ENCODE measurements around the gene NARS2. TPM values are rescaled to one million over a fixed set of nuclear protein-coding genes. Genes with fewer than 3 reads are reported as not detected.
"Not testable (repeated sequence)": the region's sequence is repeated elsewhere in the genome, so short reads cannot be mapped to it uniquely, and the experiment has no call there.

The NARS2 gene
- total RNA-seq, 1 donor from 2014 or later, result 38.7 TPM

GRCh38 chr11:78570031-78570430 lies 4.6 kb downstream of the NARS2 start:
- Mint-ChIP-seq H3K27ac (no peak overlapping the region), H3K36me3 (ENCODE audit: low read depth) (peaks cover 34% of the 10 kb centered on the region), H3K4me3 (no peak overlapping the region), H3K4me1 (ENCODE audit: low read depth) (peaks cover 40% of the 10 kb centered on the region), H3K9me3 (no peaks in the 10 kb centered on the region), H3K27me3 (ENCODE audit: insufficient read depth) (no peaks in the 10 kb centered on the region)
- intact Hi-C loops (cut with micrococcal nuclease), result no loop called here
- DNase-seq (ENCODE audit: low spot score), result no peak

GRCh38 chr11:78567209-78567608 lies 7.5 kb downstream of the NARS2 start:
- H3K36me3 Mint-ChIP-seq (ENCODE audit: low read depth), result peaks cover 33% of the 10 kb centered on the region
- no peaks in the 10 kb centered on the region for H3K27me3 Mint-ChIP-seq (ENCODE audit: insufficient read depth)
- intact Hi-C loops (cut with micrococcal nuclease), result loop anchor here (10.0 kb wide), 1 partner anchor 492 kb away; the partner anchor contains the start of gene NDUFC2
- DNase-seq (ENCODE audit: low spot score), result no peak
- no peak overlapping the region for H3K4me3 Mint-ChIP-seq
- H3K27ac Mint-ChIP-seq, result no peak overlapping the region
- H3K9me3 Mint-ChIP-seq, result no peaks in the 10 kb centered on the region
- H3K4me1 Mint-ChIP-seq (ENCODE audit: low read depth), result peaks cover 35% of the 10 kb centered on the region

DNA sequence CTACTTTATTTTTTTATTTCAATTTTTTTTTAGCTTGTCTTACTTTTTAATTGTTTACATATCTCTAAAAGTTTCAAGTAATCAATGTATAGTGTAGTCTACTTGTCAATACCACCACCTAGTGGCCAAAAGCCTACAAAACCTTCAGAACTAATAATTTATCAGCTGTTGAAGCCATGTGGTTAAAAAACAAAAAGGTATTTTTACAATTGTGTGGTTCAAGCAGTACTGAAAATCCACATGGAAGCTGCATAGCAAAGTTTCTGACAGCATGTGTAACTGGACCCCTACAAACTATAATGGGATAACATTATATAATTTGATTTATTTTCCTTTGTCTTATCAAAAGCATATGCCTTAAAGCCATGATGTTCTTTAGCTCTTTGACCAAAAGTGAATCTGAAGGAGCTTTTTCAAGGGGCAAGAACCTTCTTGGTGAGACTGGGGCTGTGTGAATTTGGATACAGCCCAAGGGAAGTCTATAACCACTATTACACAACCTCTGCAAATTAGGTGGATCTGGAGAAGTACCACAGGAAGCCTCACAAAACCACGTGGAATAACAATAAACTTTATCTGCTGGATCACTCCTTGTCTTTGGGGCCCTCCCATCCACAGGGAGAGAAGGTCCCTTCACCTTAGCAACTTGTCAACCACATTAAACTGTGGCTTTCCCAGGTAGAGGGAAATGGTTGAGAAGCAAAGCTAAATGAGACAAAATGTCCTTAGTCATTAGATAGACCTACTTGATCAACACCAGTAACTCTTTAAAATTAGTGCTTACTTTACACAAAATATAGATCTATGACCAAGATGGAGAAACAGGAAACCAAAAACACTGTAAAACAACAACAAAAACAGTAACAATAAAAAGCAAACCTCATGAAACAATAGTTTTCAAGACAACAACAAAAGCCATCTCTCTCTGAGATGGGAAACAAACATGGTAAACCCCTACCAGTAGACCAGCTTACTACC lies 9.9 kb downstream of the NARS2 start:
- Mint-ChIP-seq H3K27me3 (ENCODE audit: insufficient read depth) (no peaks in the 10 kb centered on the region), H3K27ac (peak overlapping the region; percentile 81), H3K4me3 (no peak overlapping the region), H3K4me1 (ENCODE audit: low read depth) (peaks cover 50% of the 10 kb centered on the region), H3K36me3 (ENCODE audit: low read depth) (peaks cover 21% of the 10 kb centered on the region), H3K9me3 (no peaks in the 10 kb centered on the region)
- intact Hi-C loops (cut with micrococcal nuclease), result loop anchor here (1.0 to 10.0 kb wide), 13 partner anchors 10 to 742 kb away; partner anchors contain the start of genes AAMDC, ALG8, GAB2 and INTS4
- DNase-seq (ENCODE audit: low spot score), result peak; percentile 31

DNA sequence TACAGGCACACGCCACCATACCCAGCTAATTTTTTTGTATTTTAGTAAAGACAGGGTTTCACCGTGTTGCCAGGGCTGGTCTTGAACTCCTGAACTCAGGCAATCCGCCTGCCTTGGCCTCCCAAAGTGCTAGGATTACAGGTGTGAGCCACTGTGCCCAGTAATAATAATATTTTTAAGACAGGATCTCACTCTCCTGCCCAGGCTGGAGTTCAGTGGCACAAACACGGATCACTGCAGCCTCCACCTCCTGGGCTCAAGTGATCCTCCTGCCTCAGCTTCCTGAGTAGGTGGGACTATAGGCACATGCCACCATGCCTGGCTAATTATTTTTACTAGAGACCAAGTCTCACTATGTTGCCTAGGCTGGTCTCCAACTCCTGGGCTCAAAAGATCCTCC lies 10.6 kb downstream of the NARS2 start:
- peaks cover 57% of the 10 kb centered on the region for H3K4me1 Mint-ChIP-seq (ENCODE audit: low read depth)
- intact Hi-C loops (cut with micrococcal nuclease), result loop anchor here (1.0 to 10.0 kb wide), 13 partner anchors 10 to 742 kb away; partner anchors contain the start of genes AAMDC, ALG8, GAB2 and INTS4
- H3K27me3 Mint-ChIP-seq (ENCODE audit: insufficient read depth); DNase-seq (ENCODE audit: low spot score); H3K4me3 Mint-ChIP-seq; H3K9me3 Mint-ChIP-seq: not testable (repeated sequence)
- H3K27ac Mint-ChIP-seq, result peak overlapping the region; percentile 81
- H3K36me3 Mint-ChIP-seq (ENCODE audit: low read depth), result peaks cover 26% of the 10 kb centered on the region

GRCh38 chr11:78563090-78563489 lies 11.6 kb downstream of the NARS2 start:
- not testable (repeated sequence) for H3K27ac Mint-ChIP-seq; H3K27me3 Mint-ChIP-seq (ENCODE audit: insufficient read depth); DNase-seq (ENCODE audit: low spot score); H3K4me3 Mint-ChIP-seq; H3K9me3 Mint-ChIP-seq
- intact Hi-C loops (cut with micrococcal nuclease), result loop anchor here (5.0 to 10.0 kb wide), 6 partner anchors 79 to 741 kb away; partner anchors contain the start of genes AAMDC, NDUFC2 and RSF1
- H3K4me1 Mint-ChIP-seq (ENCODE audit: low read depth), result peaks cover 59% of the 10 kb centered on the region
- peaks cover 32% of the 10 kb centered on the region for H3K36me3 Mint-ChIP-seq (ENCODE audit: low read depth)

DNA sequence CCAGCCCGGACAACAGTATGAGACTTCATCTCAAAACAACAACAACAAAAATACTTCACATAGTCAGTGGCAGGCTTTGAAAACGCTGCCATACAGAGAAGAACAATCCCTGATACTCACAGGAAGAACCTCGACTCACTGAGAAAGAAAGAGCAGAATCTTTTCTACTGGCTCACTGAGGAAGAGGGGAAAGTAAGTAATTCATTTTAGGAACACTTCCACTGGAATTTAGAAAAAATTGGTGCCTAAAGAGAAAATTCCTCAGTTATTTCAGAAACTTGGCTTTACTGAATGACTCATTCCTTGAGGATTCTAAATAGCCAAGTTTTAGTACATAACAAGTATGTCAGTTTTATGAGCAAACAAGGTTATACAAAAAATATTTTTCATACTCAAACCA lies 12.3 kb downstream of the NARS2 start:
- Mint-ChIP-seq H3K4me3 (peak overlapping the region; percentile 13), H3K9me3 (no peaks in the 10 kb centered on the region), H3K36me3 (ENCODE audit: low read depth) (peaks cover 32% of the 10 kb centered on the region), H3K4me1 (ENCODE audit: low read depth) (peaks cover 62% of the 10 kb centered on the region), H3K27ac (peak overlapping the region; percentile 70), H3K27me3 (ENCODE audit: insufficient read depth) (no peaks in the 10 kb centered on the region)
- intact Hi-C loops (cut with micrococcal nuclease), result loop anchor here (5.0 to 10.0 kb wide), 6 partner anchors 80 to 740 kb away; partner anchors contain the start of genes AAMDC, NDUFC2 and RSF1
- no peak for DNase-seq (ENCODE audit: low spot score)

DNA sequence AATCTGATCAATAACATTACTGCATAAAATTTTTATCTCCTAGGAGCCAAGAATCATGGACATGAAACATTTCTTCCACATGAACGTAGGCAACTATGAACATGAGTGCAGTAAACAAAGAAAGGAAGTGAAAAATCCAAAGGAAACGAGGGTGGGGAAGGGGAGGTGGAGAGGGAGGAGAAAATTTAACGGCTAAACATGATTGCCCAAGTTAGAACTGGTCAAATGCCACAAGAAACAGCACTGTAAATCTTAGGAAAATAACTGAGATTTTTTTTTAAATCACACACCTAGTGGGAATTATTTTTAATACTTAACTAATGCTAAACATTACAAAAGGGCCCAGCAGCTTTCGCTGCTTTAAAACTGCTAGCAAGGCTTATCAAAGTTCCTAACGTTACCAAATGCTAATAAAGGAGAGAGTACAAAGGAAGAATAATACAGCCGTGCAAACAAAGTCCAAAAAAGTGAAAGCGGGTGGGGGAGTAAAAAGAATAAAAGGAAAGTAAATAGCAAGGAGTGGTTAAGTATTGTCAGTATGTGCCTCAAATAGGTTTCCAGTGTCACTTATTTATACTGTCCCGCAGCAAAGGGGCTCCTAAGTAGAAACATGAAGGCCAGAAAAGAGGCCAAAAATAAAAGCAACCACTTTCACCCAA lies 13.7 kb downstream of the NARS2 start:
- peaks cover 42% of the 10 kb centered on the region for H3K36me3 Mint-ChIP-seq (ENCODE audit: low read depth)
- DNase-seq (ENCODE audit: low spot score), result no peak
- intact Hi-C loops (cut with micrococcal nuclease), result loop anchor here (1.0 to 10.0 kb wide), 8 partner anchors 81 to 739 kb away; partner anchors contain the start of genes AAMDC, GAB2, NDUFC2 and RSF1
- H3K9me3 Mint-ChIP-seq, result peaks cover 3% of the 10 kb centered on the region
- H3K27ac Mint-ChIP-seq, result peak overlapping the region; percentile 79
- H3K4me1 Mint-ChIP-seq (ENCODE audit: low read depth), result peaks cover 75% of the 10 kb centered on the region
- no peaks in the 10 kb centered on the region for H3K27me3 Mint-ChIP-seq (ENCODE audit: insufficient read depth)
- H3K4me3 Mint-ChIP-seq, result peak overlapping the region; percentile 74

DNA sequence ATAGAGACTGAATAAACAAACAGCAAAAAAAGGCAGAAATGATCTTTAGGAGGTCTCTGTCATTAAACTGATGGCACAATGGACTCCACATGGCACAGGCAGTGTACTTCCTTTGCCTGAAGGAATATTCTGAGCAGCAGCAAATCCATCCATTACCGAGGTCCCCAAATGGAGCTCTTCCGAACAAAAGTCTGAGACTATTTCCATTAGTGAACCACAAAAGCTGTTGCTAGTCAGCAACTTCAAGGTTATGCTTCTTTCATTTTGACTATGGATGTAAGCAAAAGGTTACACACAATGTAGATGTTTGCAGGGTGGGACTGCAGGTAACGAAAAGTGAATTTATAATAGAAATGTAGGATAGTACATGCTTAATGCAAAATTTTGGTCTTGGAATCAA lies 14.5 kb downstream of the NARS2 start:
- peak overlapping the region; percentile 74 for H3K4me3 Mint-ChIP-seq
- H3K27ac Mint-ChIP-seq, result peak overlapping the region; percentile 79
- H3K36me3 Mint-ChIP-seq (ENCODE audit: low read depth), result peaks cover 42% of the 10 kb centered on the region
- H3K27me3 Mint-ChIP-seq (ENCODE audit: insufficient read depth), result no peaks in the 10 kb centered on the region
- intact Hi-C loops (cut with micrococcal nuclease), result loop anchor here (1.0 to 10.0 kb wide), 8 partner anchors 82 to 738 kb away; partner anchors contain the start of genes AAMDC, GAB2, NDUFC2 and RSF1
- peaks cover 11% of the 10 kb centered on the region for H3K9me3 Mint-ChIP-seq
- no peak for DNase-seq (ENCODE audit: low spot score)
- peaks cover 76% of the 10 kb centered on the region for H3K4me1 Mint-ChIP-seq (ENCODE audit: low read depth)

DNA sequence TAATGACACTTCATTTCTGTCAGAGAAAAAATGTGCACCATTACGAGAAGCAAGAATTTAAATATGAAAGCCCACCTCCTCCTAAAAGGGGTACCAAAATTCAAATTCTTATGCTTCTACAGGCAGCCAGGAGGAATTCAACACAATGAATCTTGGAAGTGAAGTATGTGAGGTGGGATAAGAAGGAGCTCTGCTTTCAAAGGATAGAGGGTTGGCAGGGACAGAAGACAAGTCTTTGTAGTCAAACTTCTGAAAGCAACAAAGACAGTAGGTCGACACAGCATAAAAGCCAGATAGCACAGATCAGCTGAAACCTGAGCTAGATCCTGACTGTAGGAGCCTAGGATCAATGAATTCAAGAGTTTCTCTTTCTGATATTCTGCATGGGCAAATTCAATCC lies 17.4 kb downstream of the NARS2 start:
- intact Hi-C loops (cut with micrococcal nuclease), result no loop called here
- H3K4me3 Mint-ChIP-seq, result no peak overlapping the region
- no peak for DNase-seq (ENCODE audit: low spot score)
- no peak overlapping the region for H3K27ac Mint-ChIP-seq
- H3K9me3 Mint-ChIP-seq, result peaks cover 12% of the 10 kb centered on the region
- no peaks in the 10 kb centered on the region for H3K27me3 Mint-ChIP-seq (ENCODE audit: insufficient read depth)
- H3K4me1 Mint-ChIP-seq (ENCODE audit: low read depth), result peaks cover 57% of the 10 kb centered on the region
- peaks cover 58% of the 10 kb centered on the region for H3K36me3 Mint-ChIP-seq (ENCODE audit: low read depth)

GRCh38 chr11:78555592-78555991 lies 19.1 kb downstream of the NARS2 start:
- Mint-ChIP-seq H3K36me3 (ENCODE audit: low read depth) (peaks cover 63% of the 10 kb centered on the region), H3K4me1 (ENCODE audit: low read depth) (peaks cover 41% of the 10 kb centered on the region), H3K4me3 (no peak overlapping the region), H3K27me3 (ENCODE audit: insufficient read depth) (no peaks in the 10 kb centered on the region), H3K27ac (no peak overlapping the region), H3K9me3 (peaks cover 15% of the 10 kb centered on the region)
- no peak for DNase-seq (ENCODE audit: low spot score)
- intact Hi-C loops (cut with micrococcal nuclease), result no loop called here

DNA sequence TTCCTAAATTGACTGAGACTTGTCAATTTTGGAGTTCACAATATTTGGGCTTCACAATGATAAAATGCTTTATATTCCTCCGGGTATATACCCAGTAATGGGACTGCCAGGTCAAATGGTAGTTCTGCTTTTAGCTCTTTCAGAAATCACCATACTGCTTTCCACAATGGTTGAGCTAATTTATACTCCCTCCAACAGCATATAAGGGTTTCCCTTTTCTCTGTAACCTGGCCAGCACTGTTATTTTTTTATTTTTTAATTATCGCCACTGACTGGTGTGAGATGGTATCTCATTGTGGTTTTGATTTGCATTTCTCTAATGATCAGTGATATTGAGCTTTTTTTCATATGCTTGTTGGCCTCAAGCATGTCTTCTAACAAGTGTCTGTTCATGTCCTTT lies 21.8 kb downstream of the NARS2 start:
- Mint-ChIP-seq H3K27me3 (ENCODE audit: insufficient read depth) (no peaks in the 10 kb centered on the region), H3K9me3 (peaks cover 15% of the 10 kb centered on the region), H3K4me3 (no peak overlapping the region), H3K27ac (no peak overlapping the region), H3K4me1 (ENCODE audit: low read depth) (peaks cover 21% of the 10 kb centered on the region), H3K36me3 (ENCODE audit: low read depth) (peaks cover 48% of the 10 kb centered on the region)
- DNase-seq (ENCODE audit: low spot score), result no peak
- intact Hi-C loops (cut with micrococcal nuclease), result no loop called here

DNA sequence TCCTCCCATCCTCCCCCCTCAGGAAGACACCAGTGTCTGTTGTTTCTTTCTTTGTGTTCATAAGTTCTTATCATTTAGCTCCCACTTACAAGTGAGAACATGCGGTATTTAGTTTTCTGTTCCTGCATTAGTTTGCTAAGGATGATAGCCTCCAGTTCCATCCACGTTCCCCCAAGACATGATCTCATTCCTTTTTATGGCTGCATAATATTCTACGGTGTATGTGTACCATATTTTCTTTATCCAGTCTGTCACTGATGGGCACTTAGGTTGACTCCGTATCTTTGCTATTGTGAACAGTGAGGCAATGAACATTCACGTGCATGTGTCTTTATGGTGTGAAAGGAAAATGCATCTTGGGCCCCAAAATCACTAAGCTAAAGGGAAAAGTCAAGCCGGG lies 22.5 kb downstream of the NARS2 start:
- H3K27ac Mint-ChIP-seq; H3K27me3 Mint-ChIP-seq (ENCODE audit: insufficient read depth); DNase-seq (ENCODE audit: low spot score); intact Hi-C loops (cut with micrococcal nuclease); H3K4me3 Mint-ChIP-seq: not testable (repeated sequence)
- Mint-ChIP-seq H3K4me1 (ENCODE audit: low read depth) (peaks cover 20% of the 10 kb centered on the region), H3K9me3 (peaks cover 15% of the 10 kb centered on the region), H3K36me3 (ENCODE audit: low read depth) (peaks cover 45% of the 10 kb centered on the region)

Data from activated T-helper 1 cell treated with anti-CD3 and anti-CD28 coated beads, Interleukin-12 subunit alpha, Interleukin-12 subunit beta, Interleukin-2, Interleukin-4 antibody, amounts not matched to agents 30 ng/mL and 10 ng/mL and 1 ng/mL, durations not matched to agents 14 hours and 24 hours and 36 hours (primary cell).